GM15510 (cell line): Measurements from ENCODE around the gene CLASP1.

Source experiments
- POLR2A ChIP-seq: IDR thresholded peaks from 3 replicates; pipeline ENCODE4 v1.6.1; 2011; ENCODE audit warnings: borderline replicate concordance; ENCODE audit not compliant: insufficient read length; ENCODE audit errors: extremely low read depth

The CLASP1 gene

DNA sequence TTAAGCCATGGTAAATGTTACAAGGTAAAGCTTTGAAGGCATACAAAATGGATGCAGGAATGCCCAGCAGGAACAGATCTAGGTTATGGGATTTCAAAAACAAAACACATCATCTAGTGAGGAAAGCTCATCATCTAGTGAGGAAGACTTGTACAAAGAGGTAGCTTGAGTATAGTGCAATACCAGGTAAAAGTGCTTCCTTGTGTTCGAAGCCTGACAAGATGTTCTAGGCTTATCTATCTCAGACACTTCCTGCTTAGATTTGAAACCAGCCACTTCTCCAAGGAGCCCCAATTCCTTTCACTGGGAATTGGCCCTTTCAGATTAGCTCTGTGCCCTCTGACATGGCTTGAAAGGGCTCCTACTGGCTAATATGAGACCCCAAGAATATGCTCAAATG, 73.0 kb downstream of the CLASP1 start:
- TF ChIP-seq POLR2A = no peak

DNA sequence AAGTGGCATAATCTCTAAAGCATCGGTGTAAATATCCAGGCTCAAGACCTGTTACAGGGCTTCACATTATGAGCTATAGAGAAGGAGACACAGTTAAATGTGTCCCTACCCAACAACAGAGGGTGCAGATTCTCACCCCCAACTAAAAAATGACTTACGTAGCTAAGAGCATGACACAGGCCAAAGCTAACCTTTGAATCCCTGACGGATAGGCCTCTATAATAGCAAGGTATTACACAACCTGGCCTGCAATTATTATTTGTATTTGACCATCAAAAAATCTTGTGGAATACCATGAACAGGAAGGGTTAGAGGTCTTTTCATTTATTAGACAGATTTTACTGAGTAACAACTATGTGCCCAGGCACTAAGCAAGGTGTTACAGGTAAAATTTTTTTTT, 73.5 kb downstream of the CLASP1 start:
- no peak for TF ChIP-seq POLR2A

GRCh38 chr2:121570667-121571055, 78.6 kb downstream of the CLASP1 start:
- TF ChIP-seq POLR2A = no peak

GRCh38 chr2:121570036-121570666, 79.1 kb downstream of the CLASP1 start:
- no peak for TF ChIP-seq POLR2A

DNA sequence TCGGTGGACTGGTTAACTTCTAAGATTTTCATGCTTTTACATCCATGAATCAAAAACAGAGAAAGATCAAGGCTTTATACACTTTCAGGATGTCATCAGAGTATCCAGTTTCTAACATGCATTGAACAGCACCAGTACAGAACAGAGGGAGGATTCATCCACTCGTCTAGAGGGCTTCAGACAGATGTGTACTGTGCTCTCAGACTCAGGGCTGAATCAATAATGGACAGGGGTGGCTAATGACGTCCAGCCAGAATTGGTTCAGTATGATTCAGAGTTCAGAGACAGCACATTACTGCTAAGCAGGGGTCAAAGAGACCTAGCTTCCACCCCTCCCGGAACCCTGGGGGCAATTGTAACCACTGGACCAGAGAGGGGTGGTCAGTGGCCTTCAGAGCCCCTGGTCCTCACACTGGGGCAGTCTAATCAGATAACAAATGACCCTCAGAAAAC, 81.3 kb downstream of the CLASP1 start:
- TF ChIP-seq POLR2A = no peak

DNA sequence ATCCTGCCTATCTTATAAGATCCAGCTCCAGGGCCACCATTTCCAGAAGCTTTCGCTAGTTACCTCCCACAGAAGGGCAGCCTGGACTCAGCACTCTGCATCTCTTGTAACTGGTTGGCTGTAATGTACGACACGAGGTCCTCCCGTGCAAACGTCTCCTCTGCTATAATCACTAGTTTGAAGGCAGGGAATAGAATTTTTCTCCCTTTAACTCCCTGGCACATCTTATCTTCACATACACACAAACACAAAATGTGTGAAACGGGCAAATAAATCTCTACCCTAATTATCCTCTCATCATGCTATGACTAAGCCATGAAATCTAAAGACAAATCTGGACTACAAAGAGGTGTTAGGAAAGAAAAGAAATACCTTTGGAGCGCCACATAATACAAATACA, 81.8 kb downstream of the CLASP1 start:
- no peak for TF ChIP-seq POLR2A

DNA sequence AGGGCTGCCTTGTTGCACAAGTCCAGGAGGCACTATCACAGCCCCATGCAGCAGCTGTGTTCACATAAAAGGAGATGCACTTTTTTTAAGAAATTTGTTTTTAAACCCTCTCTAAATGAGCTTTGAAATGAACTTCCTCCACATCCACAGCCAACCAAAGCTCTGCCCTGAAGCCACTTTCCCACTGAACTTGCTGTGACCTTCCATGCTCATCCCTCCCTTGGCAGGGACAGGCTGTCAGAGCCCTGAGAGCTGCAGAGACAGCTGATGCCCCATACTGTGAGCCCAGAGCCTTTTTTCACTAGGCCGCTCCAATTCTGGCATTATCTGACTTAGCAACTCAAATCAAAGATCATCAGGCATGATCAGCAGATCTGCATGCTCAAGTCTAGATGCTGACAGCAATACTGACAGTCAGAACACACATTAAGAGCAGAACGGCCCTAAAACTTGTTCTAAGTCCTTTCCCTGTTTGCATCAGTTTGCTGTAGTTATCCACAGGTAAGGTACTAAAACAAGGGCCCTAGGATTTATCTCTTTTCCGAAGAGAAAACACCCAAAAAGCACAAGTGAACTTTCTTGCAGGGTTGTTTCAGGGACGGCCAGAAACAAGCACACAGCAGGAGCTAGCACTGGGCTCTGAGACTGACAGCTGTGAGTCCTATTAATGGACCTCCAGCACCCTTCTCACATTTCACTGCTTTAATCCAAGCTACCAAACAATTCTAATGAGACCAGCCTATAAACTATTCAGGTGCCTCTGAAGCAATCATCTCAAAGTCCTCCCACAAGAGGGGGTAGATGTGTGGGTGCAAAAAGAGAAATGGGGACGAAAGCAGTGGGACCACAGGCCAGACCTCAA, 83.6 kb downstream of the CLASP1 start:
- TF ChIP-seq POLR2A = no peak

DNA sequence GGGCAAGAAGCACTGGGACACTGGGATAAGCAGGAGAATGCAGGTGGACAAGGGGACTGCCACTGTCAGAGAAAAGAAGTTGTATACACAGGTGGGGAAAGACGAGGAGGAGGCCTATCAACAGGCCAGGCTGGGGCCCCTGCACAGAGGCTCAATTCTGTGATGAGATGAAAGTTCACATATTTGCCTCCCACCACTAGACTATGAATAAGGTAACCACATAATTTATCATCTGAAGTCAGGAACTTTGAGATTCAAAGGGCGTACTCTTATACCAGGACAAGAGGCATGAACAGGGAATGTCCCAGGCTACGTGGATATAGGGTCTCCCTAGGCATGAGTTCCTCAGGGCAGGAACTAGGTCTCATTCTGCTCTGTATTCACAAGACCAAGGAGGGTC, 84.4 kb downstream of the CLASP1 start:
- TF ChIP-seq POLR2A = no peak

DNA sequence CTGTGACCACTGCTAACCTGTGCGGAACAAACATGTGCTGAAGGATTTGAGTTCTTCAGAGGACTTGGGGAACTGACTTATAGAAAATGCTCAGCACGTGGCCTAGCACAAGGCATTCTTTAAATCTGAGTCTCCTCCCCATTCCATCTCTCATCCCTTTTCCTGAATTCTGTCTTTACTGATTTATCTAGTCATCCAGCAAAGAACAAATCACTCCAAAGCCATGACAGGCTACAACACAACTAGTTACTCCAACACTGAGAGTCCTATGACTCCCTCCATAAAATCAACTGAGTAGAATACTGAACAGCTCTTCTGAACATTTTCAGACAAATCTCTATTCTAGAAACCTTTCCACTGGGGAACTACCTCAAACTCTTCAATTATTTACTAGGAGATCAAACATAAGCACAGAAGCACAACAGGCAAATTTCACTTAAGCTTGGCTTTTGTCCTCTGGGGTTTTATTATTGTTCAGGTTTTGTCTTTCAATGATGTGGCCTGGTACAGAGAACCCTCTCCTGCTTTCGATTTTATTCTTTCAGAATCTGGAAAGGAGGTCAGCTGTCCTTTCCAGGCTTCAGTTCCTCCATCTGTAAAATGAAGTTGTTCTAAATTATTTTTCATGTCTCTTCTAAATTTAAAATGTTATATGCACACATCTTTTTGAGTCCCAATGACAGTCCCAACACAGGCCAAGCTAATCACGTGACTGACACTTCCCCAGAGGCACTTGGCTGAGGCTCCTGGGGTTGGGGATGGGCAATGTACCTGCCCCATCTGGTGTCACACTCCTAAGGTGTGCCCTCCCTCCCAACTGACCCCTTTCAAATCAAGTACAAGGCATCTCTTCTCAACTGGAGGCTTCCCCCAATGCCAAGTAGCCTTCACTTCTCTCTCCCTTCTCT, 86.7 kb downstream of the CLASP1 start:
- TF ChIP-seq POLR2A = no peak

- no peak for TF ChIP-seq POLR2A
Measured at GRCh38 chr2:121561617-121562268, 87.5 kb downstream of the CLASP1 start.

DNA sequence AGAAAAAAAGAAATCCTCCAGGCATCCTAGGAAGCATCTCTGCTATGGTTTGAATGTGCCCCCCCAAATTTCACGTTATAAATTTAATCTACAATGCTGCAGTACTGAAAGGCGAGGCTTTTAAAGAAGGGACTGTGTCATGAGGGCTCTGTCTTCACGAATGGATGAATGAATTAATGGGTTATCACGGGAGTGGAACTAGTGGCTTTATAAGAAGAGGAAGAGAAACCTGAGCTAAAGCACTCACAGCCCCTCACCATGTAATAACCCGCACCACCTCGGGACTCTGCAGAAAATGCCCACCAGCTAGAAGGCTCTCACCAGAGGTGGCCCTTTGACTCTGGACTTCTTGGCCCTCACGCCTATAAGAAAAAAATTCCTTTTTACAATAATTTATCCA, 90.9 kb downstream of the CLASP1 start:
- no peak for TF ChIP-seq POLR2A

DNA sequence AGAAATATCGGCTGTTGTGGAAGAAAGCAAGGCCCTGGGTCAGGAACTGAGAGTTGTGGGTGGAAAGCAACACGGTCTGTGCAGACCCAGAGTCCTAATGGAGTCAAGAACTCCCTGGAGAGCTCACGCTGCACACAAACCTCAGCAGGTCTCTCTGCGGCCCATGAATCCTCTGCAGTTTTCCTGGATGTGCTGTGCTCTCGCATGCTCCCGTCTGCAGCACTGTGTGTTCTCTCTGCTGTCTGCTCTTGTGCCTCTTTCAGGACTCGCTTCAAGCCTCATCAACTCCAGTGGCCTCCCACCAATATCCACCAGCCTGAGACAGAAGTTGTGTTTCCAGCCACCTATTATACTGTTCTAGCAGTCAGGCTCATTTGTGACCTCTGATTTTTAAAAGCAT, 94.3 kb downstream of the CLASP1 start:
- TF ChIP-seq POLR2A = no peak

DNA sequence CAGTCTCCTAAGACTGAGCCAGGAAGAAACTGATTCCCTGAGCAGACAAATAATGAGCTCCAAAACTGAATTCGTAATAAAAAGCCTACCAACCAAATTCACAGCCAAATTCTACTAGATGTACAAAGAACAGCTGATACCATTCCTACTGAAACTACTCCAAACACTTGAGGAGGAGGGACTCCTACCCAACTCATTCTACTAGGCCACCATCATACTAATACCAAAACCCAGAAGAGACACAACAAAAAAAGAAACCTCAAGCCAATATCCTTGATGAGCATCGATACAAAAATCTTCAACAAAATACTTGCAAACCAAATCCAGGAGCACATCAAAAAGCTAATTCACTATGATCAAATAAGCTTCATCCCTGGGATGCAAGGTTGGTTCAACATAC, 98.6 kb downstream of the CLASP1 start:
- no peak for TF ChIP-seq POLR2A

GRCh38 chr2:121547646-121548045, 101.6 kb downstream of the CLASP1 start:
- no peak for TF ChIP-seq POLR2A
